ENCODE measurements around the gene SLC22A13.

SLC22A13 gene

GRCh38 chr3:38323060-38323459 is 57.4 kb downstream of the SLC22A13 start:
- no peak overlapping the region for H3K9ac ChIP-seq (ENCODE audit: low read length in 5 of 5)
- H3K9me3 ChIP-seq (ENCODE audit: control insufficient read depth in 5 of 5, low read length in 5 of 5), result peaks cover 0 to 10% (median 6%) of the 10 kb centered on the region in 5 donors
- no peaks in the 10 kb centered on the region for H3K4me1 ChIP-seq (ENCODE audit: control insufficient read depth in 5 of 5, insufficient read depth in 5 of 5, low read length in 5 of 5)
- no peaks in the 10 kb centered on the region for H3K36me3 ChIP-seq (ENCODE audit: control insufficient read depth in 5 of 5, insufficient read depth in 5 of 5, low read length in 5 of 5)
- H3K27ac ChIP-seq (ENCODE audit: low read depth, low read length), result no peak overlapping the region
- H3K4me3 ChIP-seq (ENCODE audit: low read depth in 1 of 5, low read length in 5 of 5), result no peak overlapping the region
- H3K27me3 ChIP-seq (ENCODE audit: control insufficient read depth in 5 of 5, insufficient read depth in 4 of 5, low read length in 5 of 5), result peaks cover 0 to 7% (median 0%) of the 10 kb centered on the region in 5 donors

GRCh38 chr3:38325256-38325655 is 59.6 kb downstream of the SLC22A13 start:
- H3K4me3 ChIP-seq (ENCODE audit: low read depth in 1 of 5, low read length in 5 of 5), result no peak overlapping the region
- H3K4me1 ChIP-seq (ENCODE audit: control insufficient read depth in 5 of 5, insufficient read depth in 5 of 5, low read length in 5 of 5), result no peaks in the 10 kb centered on the region
- peaks cover 0 to 7% (median 0%) of the 10 kb centered on the region in 5 donors for H3K27me3 ChIP-seq (ENCODE audit: control insufficient read depth in 5 of 5, insufficient read depth in 4 of 5, low read length in 5 of 5)
- no peaks in the 10 kb centered on the region for H3K36me3 ChIP-seq (ENCODE audit: control insufficient read depth in 5 of 5, insufficient read depth in 5 of 5, low read length in 5 of 5)
- no peak overlapping the region for H3K27ac ChIP-seq (ENCODE audit: low read depth, low read length)
- peaks cover 0 to 10% (median 6%) of the 10 kb centered on the region in 5 donors for H3K9me3 ChIP-seq (ENCODE audit: control insufficient read depth in 5 of 5, low read length in 5 of 5)
- no peak overlapping the region for H3K9ac ChIP-seq (ENCODE audit: low read length in 5 of 5)

GRCh38 chr3:38327335-38328009 is 61.9 kb downstream of the SLC22A13 start:
- H3K4me1 ChIP-seq (ENCODE audit: control insufficient read depth in 5 of 5, insufficient read depth in 5 of 5, low read length in 5 of 5), result no peaks in the 10 kb centered on the region
- H3K27ac ChIP-seq (ENCODE audit: low read depth, low read length), result no peak overlapping the region
- H3K9me3 ChIP-seq (ENCODE audit: control insufficient read depth in 5 of 5, low read length in 5 of 5), result peaks cover 0 to 7% (median 6%) of the 10 kb centered on the region in 5 donors
- H3K9ac ChIP-seq (ENCODE audit: low read length in 5 of 5), result no peak overlapping the region
- peaks cover 0 to 7% (median 0%) of the 10 kb centered on the region in 5 donors for H3K27me3 ChIP-seq (ENCODE audit: control insufficient read depth in 5 of 5, insufficient read depth in 4 of 5, low read length in 5 of 5)
- H3K4me3 ChIP-seq (ENCODE audit: low read depth in 1 of 5, low read length in 5 of 5), result no peak overlapping the region
- H3K36me3 ChIP-seq (ENCODE audit: control insufficient read depth in 5 of 5, insufficient read depth in 5 of 5, low read length in 5 of 5), result no peaks in the 10 kb centered on the region
